Right cardiac atrium (tissue), 5 donors: Measurements from ENCODE around the gene URB1. TPM values are rescaled to one million over a fixed set of nuclear protein-coding genes. Genes with fewer than 3 reads are reported as not detected.

Experiments used
- ATAC-seq, 2 donors: fragments of 200-7000 bp; cut with Tn5 transposase; one replicate each; pipeline versions ENCODE4 v1.8.0 to v1.9.1; 2020; ENCODE audit warnings: moderate library complexity in 2 of 2, mild to moderate bottlenecking in 1 of 2
- DNase-seq, 3 donors: peaks; one replicate each; pipeline ENCODE4 v3.0.0-alpha.2; 2020
- H3K27ac ChIP-seq: one replicate; pipeline ENCODE4 v1.5.1; 2013; ENCODE audit warnings: mild to moderate bottlenecking, low read length, control low read depth, moderate library complexity
- H3K27me3 ChIP-seq: one replicate; pipeline ENCODE4 v1.6.1; 2013; ENCODE audit not compliant: control insufficient read depth, insufficient read depth
- H3K4me1 ChIP-seq: one replicate; pipeline ENCODE4 v1.6.1; 2013; ENCODE audit warnings: low read length; ENCODE audit not compliant: control insufficient read depth, insufficient read depth
- H3K4me3 ChIP-seq: one replicate; pipeline ENCODE4 v1.5.1; 2013; ENCODE audit warnings: low read length, control low read depth
- H3K9me3 ChIP-seq: one replicate; pipeline ENCODE4 v1.6.1; 2013; ENCODE audit warnings: low read length; ENCODE audit not compliant: control insufficient read depth
- whole genome bisulfite sequencing: extraction: QIAGEN DNeasy Blood & Tissue Kit; methylation state at CpG from one replicate; pipeline ENCODE4 v1.1.7; 2013; 5-methylcytosine and 5-hydroxymethylcytosine counted together
- intact Hi-C, 4 donors: fragments of 100-400 bp; cut with DNase I; formaldehyde crosslinking; loops; one replicate each; pipeline versions ENCODE4 v1.11.0 to v1.14.0; 2022 to 2023
- polyA plus RNA-seq: library from polyadenylated mRNA; stranded (reverse); fragments of 200-250 nt; gene quantifications from one replicate; pipeline ENCODE4 v1.2.3, GENCODE V29; 2013
- total RNA-seq, 4 donors: library from RNA; stranded (reverse); fragmentation: NEBNext Ultra II Directional; extraction: Animal tissue kit (Norgen Biotek cat#: 25700); gene quantifications; one replicate each; pipeline ENCODE4 v1.2.1, GENCODE V29; 2021
- donor health status: healthy with polysubstance abuse.
- donor health status: DM: no; HTN: yes; CAD: no.
- donor health status: DM: no; HTN: no; CAD: no.
- donor health status: DM: no; HTN: yes; CAD: no; lungs with severe emphysema.
- donor health status: DM: yes; HTN: yes; CAD: no.

The URB1 gene
- total and polyA plus RNA-seq, 5 donors = 3.3 to 13.8 (median 9.8) TPM

- Histone ChIP-seq H3K27me3 (no peaks in the 10 kb centered on the region), H3K27ac (no peak overlapping the region), H3K4me3 (no peak overlapping the region), H3K9me3 (no peaks in the 10 kb centered on the region), H3K4me1 (peaks cover 10% of the 10 kb centered on the region)
- no peak for ATAC-seq
- no peak for DNase-seq
- intact Hi-C loops = no loop called here
- WGBS = 98% methylated on average over 2 of the region's 2 CpGs
These were observed 29.3 kb upstream of the URB1 start for GRCh38 chr21:32422064-32422463.

DNA sequence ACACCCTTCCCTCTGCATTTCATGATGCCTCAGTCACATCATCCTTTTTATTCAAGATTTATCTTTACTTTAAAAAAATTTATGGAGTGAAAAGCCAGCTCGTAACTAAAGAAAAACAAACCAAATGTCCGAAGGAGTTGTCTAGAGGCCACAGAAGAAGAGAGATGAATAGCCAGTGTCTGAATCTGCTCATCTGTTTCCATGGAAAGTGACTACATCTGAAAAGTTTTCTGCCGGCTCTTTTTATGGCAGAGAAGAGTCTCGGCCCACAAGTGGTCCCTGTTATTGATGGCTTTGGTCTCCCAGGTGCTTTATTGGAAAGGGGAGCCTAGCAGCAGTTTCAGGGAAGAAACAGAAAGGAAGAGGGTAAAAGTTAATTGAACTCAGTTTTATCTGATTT lies 25.3 kb upstream of the URB1 start:
- Histone ChIP-seq H3K27ac (no peak overlapping the region), H3K9me3 (no peaks in the 10 kb centered on the region), H3K27me3 (no peaks in the 10 kb centered on the region), H3K4me3 (no peak overlapping the region), H3K4me1 (peaks cover 15% of the 10 kb centered on the region)
- ATAC-seq (no peak), DNase-seq (no peak)
- WGBS = 83% methylated on average over 4 of the region's 4 CpGs
- intact Hi-C loops = no loop called here

- WGBS = 56% methylated on average over 11 of the region's 11 CpGs
- ATAC-seq = no peak
- peaks cover 17% of the 10 kb centered on the region for H3K4me1 ChIP-seq
- intact Hi-C loops = no loop called here
- no peaks in the 10 kb centered on the region for H3K27me3 ChIP-seq
- DNase-seq = no peak
- H3K9me3 ChIP-seq = no peaks in the 10 kb centered on the region
- H3K27ac ChIP-seq = peak overlapping the region; percentile 1
- peak overlapping the region; percentile 2 for H3K4me3 ChIP-seq
These were observed 22.9 kb upstream of the URB1 start for GRCh38 chr21:32415451-32416398.

DNA sequence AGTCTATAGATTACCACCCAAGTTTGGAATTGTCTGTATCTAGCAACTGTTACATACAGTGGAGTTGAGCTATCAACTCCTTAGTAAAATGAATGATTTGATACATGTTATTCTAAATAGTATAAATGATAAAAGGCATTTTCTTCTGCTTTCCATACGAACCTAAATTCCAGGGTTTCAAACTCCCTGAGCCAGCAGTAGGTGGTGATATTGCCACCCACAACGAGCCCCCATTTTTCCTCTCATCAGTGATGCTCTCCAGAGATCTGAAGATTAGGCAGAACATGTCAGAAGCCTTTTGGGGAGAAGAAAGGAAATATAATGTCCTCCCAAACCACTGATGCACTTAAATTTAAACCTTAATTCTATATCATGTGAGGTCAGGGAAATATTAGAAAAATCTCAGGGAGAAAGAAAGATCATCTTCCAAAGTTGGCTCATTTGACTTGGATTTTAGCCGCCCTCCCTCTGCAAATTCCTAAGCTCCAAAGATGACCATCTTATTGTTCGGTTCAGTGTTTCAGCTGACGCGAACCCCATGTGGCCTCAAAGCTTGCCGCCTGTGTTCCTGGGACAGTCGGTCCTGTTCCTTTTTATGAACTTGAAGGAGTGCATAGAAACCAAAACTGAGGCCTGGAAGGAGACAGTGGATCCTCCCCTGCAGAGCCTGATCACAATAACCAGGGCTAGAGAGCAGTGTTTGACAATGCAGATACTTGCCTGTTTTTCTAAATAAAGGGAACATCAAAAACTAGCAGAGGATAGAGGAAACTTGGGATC lies 22.0 kb upstream of the URB1 start:
- no peak for ATAC-seq
- 62% methylated on average over 8 of the region's 8 CpGs for WGBS
- Histone ChIP-seq H3K4me3 (peak overlapping the region; percentile 79), H3K9me3 (no peaks in the 10 kb centered on the region), H3K27ac (peak overlapping the region; percentile 1), H3K4me1 (peaks cover 17% of the 10 kb centered on the region), H3K27me3 (no peaks in the 10 kb centered on the region)
- intact Hi-C loops = loop anchor here in 1 of 4 donors (5.0 kb wide), 1 partner anchor 153 kb away; no protein-coding TSS in a partner anchor
- DNase-seq = no peak

- peak in 1 of 2 donors; percentile 3 for ATAC-seq
- intact Hi-C loops = loop anchor here in 1 of 4 donors (5.0 kb wide), 1 partner anchor 153 kb away; no protein-coding TSS in a partner anchor
- no peaks in the 10 kb centered on the region for H3K9me3 ChIP-seq
- H3K4me3 ChIP-seq = peak overlapping the region; percentile 79
- H3K27ac ChIP-seq = peak overlapping the region; percentile 99
- peaks cover 17% of the 10 kb centered on the region for H3K4me1 ChIP-seq
- DNase-seq = peak in 1 of 3 donors; percentile 59
- H3K27me3 ChIP-seq = no peaks in the 10 kb centered on the region
- WGBS = 40% methylated on average over 7 of the region's 7 CpGs
These were observed 21.1 kb upstream of the URB1 start for GRCh38 chr21:32413697-32414578.

DNA sequence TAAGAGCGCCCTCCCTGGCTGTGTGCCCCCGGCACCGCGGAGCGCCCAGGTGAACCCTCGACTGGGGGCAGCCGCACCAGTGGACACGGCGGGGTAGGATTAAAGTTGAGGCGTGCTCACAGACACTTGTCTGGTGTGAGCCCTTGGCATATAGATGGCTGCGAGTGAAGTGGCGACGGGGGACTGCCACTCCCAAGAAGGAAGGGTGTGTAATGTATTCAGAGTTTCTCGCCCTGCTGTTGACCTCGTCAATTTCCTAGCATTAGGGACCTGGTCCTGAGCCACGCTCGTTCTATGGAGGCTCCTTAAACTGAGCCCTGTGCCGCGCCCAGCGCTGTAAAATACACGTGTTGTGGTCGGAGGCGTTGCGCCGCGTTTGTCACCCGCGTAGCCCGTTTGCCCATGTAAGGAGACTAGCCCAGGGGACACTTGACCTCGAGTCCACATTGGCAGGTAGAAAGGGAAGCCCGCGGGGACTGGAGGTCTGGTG lies 20.2 kb upstream of the URB1 start:
- Histone ChIP-seq H3K27me3 (no peaks in the 10 kb centered on the region), H3K4me3 (peak overlapping the region; percentile 79), H3K4me1 (peaks cover 17% of the 10 kb centered on the region), H3K9me3 (no peaks in the 10 kb centered on the region), H3K27ac (peak overlapping the region; percentile 99)
- ATAC-seq (peak; percentile 29 to 60), DNase-seq (peak; percentile 71 to 83 (median 81))
- intact Hi-C loops = loop anchor here in 1 of 4 donors (5.0 kb wide), 1 partner anchor 154 kb away; no protein-coding TSS in a partner anchor
- 15% methylated on average over 32 of the region's 32 CpGs for WGBS

- Histone ChIP-seq H3K4me3 (peak within 1 kb of the TSS; percentile 79), H3K9me3 (no peaks in the 10 kb centered on the region), H3K27me3 (no peaks in the 10 kb centered on the region), H3K4me1 (peaks cover 15% of the 10 kb centered on the region), H3K27ac (peak within 1 kb of the TSS; percentile 99)
- DNase-seq = peak; percentile 84 to 93 (median 91)
- peak; percentile 66 to 77 for ATAC-seq
- under 1% methylated on average over 104 of the region's 104 CpGs for WGBS
- intact Hi-C loops = loop anchor here in 1 of 4 donors (5.0 kb wide), 1 partner anchor 155 kb away; no protein-coding TSS in a partner anchor
These were observed 19.6 kb upstream of the URB1 start, which contains the start of gene EVA1C for GRCh38 chr21:32412162-32413014. Gene EVA1C, plus strand, starts transcription at chr21:32412706. Its CDS starts 148 bp downstream, at chr21:32412854.

GRCh38 chr21:32411350-32412161 lies 18.7 kb upstream of the URB1 start:
- intact Hi-C loops = loop anchor here in 1 of 4 donors (5.0 kb wide), 1 partner anchor 156 kb away; no protein-coding TSS in a partner anchor
- Histone ChIP-seq H3K9me3 (no peaks in the 10 kb centered on the region), H3K27me3 (no peaks in the 10 kb centered on the region), H3K4me1 (peaks cover 8% of the 10 kb centered on the region), H3K27ac (peak overlapping the region; percentile 99), H3K4me3 (peak overlapping the region; percentile 79)
- DNase-seq (peak; percentile 96 to 99 (median 98)), ATAC-seq (peak; percentile 91 to 93)
- under 1% methylated on average over 63 of the region's 63 CpGs for WGBS

GRCh38 chr21:32410916-32411315 lies 18.1 kb upstream of the URB1 start:
- Histone ChIP-seq H3K4me1 (peaks cover 8% of the 10 kb centered on the region), H3K27ac (peak overlapping the region; percentile 99), H3K9me3 (no peaks in the 10 kb centered on the region), H3K4me3 (peak overlapping the region; percentile 79), H3K27me3 (no peaks in the 10 kb centered on the region)
- 61% methylated on average over 5 of the region's 5 CpGs for WGBS
- peak in 1 of 3 donors; percentile 64 for DNase-seq
- intact Hi-C loops = loop anchor here in 1 of 4 donors (5.0 kb wide), 1 partner anchor 156 kb away; no protein-coding TSS in a partner anchor
- ATAC-seq = no peak
